Measurements from ENCODE around the gene CCSER2.

The CCSER2 gene

GRCh38 chr10:84541289-84541637 lies 212.9 kb downstream of the CCSER2 start:
- in situ Hi-C loops (cut with MboI; ENCODE audit: low pct_unique_long_range_greater_than_20kb, low sequenced_read_pairs, unreplicated experiment): loop anchor here (10.0 kb wide), 1 partner anchor 276 kb away; no protein-coding TSS in a partner anchor
- peak; percentile 13 for TF ChIP-seq CTCF (IDR thresholded peaks at IDR 0.05; ENCODE audit: extremely low read depth, insufficient read depth, missing control alignments)
- no peak for DNase-seq (ENCODE audit: low spot score)

GRCh38 chr10:84542522-84543490 lies 214.4 kb downstream of the CCSER2 start:
- no peak for DNase-seq (ENCODE audit: low spot score)
- TF ChIP-seq CTCF (IDR thresholded peaks at IDR 0.05; ENCODE audit: extremely low read depth, insufficient read depth, missing control alignments): no peak
- in situ Hi-C loops (cut with MboI; ENCODE audit: low pct_unique_long_range_greater_than_20kb, low sequenced_read_pairs, unreplicated experiment): loop anchor here (10.0 kb wide), 1 partner anchor 278 kb away; no protein-coding TSS in a partner anchor

GRCh38 chr10:84543948-84544347 lies 215.6 kb downstream of the CCSER2 start:
- TF ChIP-seq CTCF (IDR thresholded peaks at IDR 0.05; ENCODE audit: extremely low read depth, insufficient read depth, missing control alignments): no peak
- no peak for DNase-seq (ENCODE audit: low spot score)
- in situ Hi-C loops (cut with MboI; ENCODE audit: low pct_unique_long_range_greater_than_20kb, low sequenced_read_pairs, unreplicated experiment): loop anchor here (10.0 kb wide), 1 partner anchor 279 kb away; no protein-coding TSS in a partner anchor

- DNase-seq (ENCODE audit: low spot score): no peak
- in situ Hi-C loops (cut with MboI; ENCODE audit: low pct_unique_long_range_greater_than_20kb, low sequenced_read_pairs, unreplicated experiment): loop anchor here (10.0 kb wide), 1 partner anchor 281 kb away; no protein-coding TSS in a partner anchor
- TF ChIP-seq CTCF (IDR thresholded peaks at IDR 0.05; ENCODE audit: extremely low read depth, insufficient read depth, missing control alignments): no peak
Measured at GRCh38 chr10:84545651-84546050, 217.3 kb downstream of the CCSER2 start.

- no peak for DNase-seq (ENCODE audit: low spot score)
- in situ Hi-C loops (cut with MboI; ENCODE audit: low pct_unique_long_range_greater_than_20kb, low sequenced_read_pairs, unreplicated experiment): loop anchor here (10.0 kb wide), 1 partner anchor 282 kb away; no protein-coding TSS in a partner anchor
- TF ChIP-seq CTCF (IDR thresholded peaks at IDR 0.05; ENCODE audit: extremely low read depth, insufficient read depth, missing control alignments): no peak
Measured at GRCh38 chr10:84546609-84547008, 218.2 kb downstream of the CCSER2 start.

GRCh38 chr10:84547616-84548015 lies 219.2 kb downstream of the CCSER2 start:
- no peak for TF ChIP-seq CTCF (IDR thresholded peaks at IDR 0.05; ENCODE audit: extremely low read depth, insufficient read depth, missing control alignments)
- in situ Hi-C loops (cut with MboI; ENCODE audit: low pct_unique_long_range_greater_than_20kb, low sequenced_read_pairs, unreplicated experiment): loop anchor here (10.0 kb wide), 1 partner anchor 283 kb away; no protein-coding TSS in a partner anchor
- no peak for DNase-seq (ENCODE audit: low spot score)
